ENCODE measurements around the gene ATF4. TPM values are rescaled to one million over a fixed set of nuclear protein-coding genes. Genes with fewer than 3 reads are reported as not detected.

ATF4 gene
- total and polyA plus RNA-seq, 4 donors, result 179 to 882 (median 410) TPM

GRCh38 chr22:39525658-39525975 lies 5.3 kb downstream of the ATF4 start:
- no peaks in the 10 kb centered on the region for H3K9me3 ChIP-seq (ENCODE audit: control insufficient read depth in 4 of 4, insufficient read depth in 3 of 4, low read length in 3 of 4)
- TF ChIP-seq, protein P1, sequence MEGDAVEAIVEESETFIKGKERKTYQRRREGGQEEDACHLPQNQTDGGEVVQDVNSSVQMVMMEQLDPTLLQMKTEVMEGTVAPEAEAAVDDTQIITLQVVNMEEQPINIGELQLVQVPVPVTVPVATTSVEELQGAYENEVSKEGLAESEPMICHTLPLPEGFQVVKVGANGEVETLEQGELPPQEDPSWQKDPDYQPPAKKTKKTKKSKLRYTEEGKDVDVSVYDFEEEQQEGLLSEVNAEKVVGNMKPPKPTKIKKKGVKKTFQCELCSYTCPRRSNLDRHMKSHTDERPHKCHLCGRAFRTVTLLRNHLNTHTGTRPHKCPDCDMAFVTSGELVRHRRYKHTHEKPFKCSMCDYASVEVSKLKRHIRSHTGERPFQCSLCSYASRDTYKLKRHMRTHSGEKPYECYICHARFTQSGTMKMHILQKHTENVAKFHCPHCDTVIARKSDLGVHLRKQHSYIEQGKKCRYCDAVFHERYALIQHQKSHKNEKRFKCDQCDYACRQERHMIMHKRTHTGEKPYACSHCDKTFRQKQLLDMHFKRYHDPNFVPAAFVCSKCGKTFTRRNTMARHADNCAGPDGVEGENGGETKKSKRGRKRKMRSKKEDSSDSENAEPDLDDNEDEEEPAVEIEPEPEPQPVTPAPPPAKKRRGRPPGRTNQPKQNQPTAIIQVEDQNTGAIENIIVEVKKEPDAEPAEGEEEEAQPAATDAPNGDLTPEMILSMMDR (IDR thresholded peaks at IDR 0.05; ENCODE audit: control extremely low read depth, extremely low read depth), result no peak
- WGBS, 2 donors, result 63 to 72% methylated on average over 4 of the region's 4 CpGs
- H3K36me3 ChIP-seq (ENCODE audit: control insufficient read depth in 4 of 4, insufficient read depth in 4 of 4, low read length in 4 of 4), result peaks cover 6 to 55% (median 46%) of the 10 kb centered on the region in 4 donors
- peak overlapping the region in 1 of 2 donors; percentile 36 for H3K27ac ChIP-seq (ENCODE audit: low read depth in 1 of 2, low read length in 1 of 2)
- peaks cover 0 to 57% (median 22%) of the 10 kb centered on the region in 5 donors for H3K4me1 ChIP-seq (ENCODE audit: control insufficient read depth in 5 of 5, insufficient read depth in 5 of 5, low read length in 5 of 5)
- no peak overlapping the region for H3K4me3 ChIP-seq
- no peaks in the 10 kb centered on the region for H3K27me3 ChIP-seq (ENCODE audit: control insufficient read depth in 3 of 3, insufficient read depth in 3 of 3, low read length in 2 of 3)
- DNase-seq (no peak), ATAC-seq (ENCODE audit: insufficient read depth, low FRiP score) (no peak)
- no peak overlapping the region for H3K9ac ChIP-seq (ENCODE audit: insufficient read depth in 1 of 2, low read length in 2 of 2)

DNA sequence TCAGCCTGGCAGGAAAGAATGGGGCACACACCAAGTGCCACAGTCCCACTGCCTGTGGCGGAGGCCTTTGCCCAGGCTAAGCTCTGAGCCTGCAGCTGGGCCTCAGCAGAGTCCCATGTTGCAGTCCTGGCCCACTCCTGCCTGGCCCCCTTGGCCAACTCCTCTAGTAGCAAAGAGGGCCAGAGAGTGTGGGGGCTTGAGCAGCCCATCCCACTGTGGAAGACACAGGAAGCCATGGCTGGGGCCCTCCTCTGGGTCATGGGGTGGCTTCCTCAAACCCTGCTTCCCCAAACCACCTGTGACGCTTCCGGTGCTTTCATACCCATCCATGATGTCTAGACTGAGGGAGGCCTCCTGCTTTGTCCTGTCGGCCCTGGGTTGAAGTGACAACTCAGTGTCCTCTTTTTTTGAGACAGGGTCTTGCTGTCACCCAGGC lies 6.4 kb downstream of the ATF4 start:
- Histone ChIP-seq H3K27ac (ENCODE audit: low read depth in 1 of 2, low read length in 1 of 2) (peak overlapping the region in 1 of 2 donors; percentile 26), H3K9me3 (ENCODE audit: control insufficient read depth in 4 of 4, insufficient read depth in 3 of 4, low read length in 3 of 4) (no peaks in the 10 kb centered on the region), H3K4me3 (no peak overlapping the region), H3K36me3 (ENCODE audit: control insufficient read depth in 4 of 4, insufficient read depth in 4 of 4, low read length in 4 of 4) (peaks cover 3 to 49% (median 46%) of the 10 kb centered on the region in 4 donors), H3K27me3 (ENCODE audit: control insufficient read depth in 3 of 3, insufficient read depth in 3 of 3, low read length in 2 of 3) (no peaks in the 10 kb centered on the region), H3K9ac (ENCODE audit: insufficient read depth in 1 of 2, low read length in 2 of 2) (no peak overlapping the region), H3K4me1 (ENCODE audit: control insufficient read depth in 5 of 5, insufficient read depth in 5 of 5, low read length in 5 of 5) (peaks cover 5 to 61% (median 26%) of the 10 kb centered on the region in 5 donors)
- TF ChIP-seq, protein P1 (IDR thresholded peaks at IDR 0.05; ENCODE audit: control extremely low read depth, extremely low read depth), result no peak
- 26 to 68% methylated on average over 4 of the region's 4 CpGs for WGBS, 2 donors
- no peak for ATAC-seq (ENCODE audit: insufficient read depth, low FRiP score)
- DNase-seq, result no peak

DNA sequence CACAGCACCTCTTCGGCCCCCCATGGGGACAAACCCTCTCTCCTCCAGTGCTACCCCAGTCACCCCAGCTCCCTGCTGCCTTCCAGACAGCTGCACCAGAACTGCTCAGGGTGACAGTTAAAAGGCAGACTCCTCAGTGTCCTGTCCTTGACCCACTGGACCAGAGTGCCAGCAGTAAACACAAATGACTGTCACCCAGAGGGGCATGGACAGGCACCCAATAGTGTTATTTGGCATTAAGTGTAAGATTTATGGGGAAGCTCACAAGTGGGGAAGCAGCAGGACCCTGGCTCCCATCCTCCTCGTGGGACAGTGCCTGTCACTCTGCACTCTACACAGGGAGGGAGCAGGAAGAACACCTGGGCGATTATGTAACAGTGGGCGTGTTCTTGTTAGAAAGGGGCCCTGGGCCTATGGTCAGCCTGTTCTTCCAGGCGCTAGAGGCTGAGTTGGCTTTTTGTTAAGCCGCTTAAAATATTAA lies 7.2 kb downstream of the ATF4 start:
- Histone ChIP-seq H3K36me3 (ENCODE audit: control insufficient read depth in 4 of 4, insufficient read depth in 4 of 4, low read length in 4 of 4) (peaks cover 0 to 47% (median 40%) of the 10 kb centered on the region in 4 donors), H3K4me3 (no peak overlapping the region), H3K4me1 (ENCODE audit: control insufficient read depth in 5 of 5, insufficient read depth in 5 of 5, low read length in 5 of 5) (peaks cover 6 to 55% (median 26%) of the 10 kb centered on the region in 5 donors), H3K27ac (ENCODE audit: low read depth in 1 of 2, low read length in 1 of 2) (no peak overlapping the region), H3K27me3 (ENCODE audit: control insufficient read depth in 3 of 3, insufficient read depth in 3 of 3, low read length in 2 of 3) (no peaks in the 10 kb centered on the region), H3K9ac (ENCODE audit: insufficient read depth in 1 of 2, low read length in 2 of 2) (no peak overlapping the region), H3K9me3 (ENCODE audit: control insufficient read depth in 4 of 4, insufficient read depth in 3 of 4, low read length in 3 of 4) (no peaks in the 10 kb centered on the region)
- no peak for ATAC-seq (ENCODE audit: insufficient read depth, low FRiP score)
- WGBS, 2 donors, result 52 to 63% methylated on average over 6 of the region's 6 CpGs
- TF ChIP-seq, protein P1 (IDR thresholded peaks at IDR 0.05; ENCODE audit: control extremely low read depth, extremely low read depth), result no peak
- peak in 1 of 3 donors; percentile 12 for DNase-seq

All from lung (tissue), 12 donors.